ENCODE results near the gene FOXQ1.

FOXQ1 gene

GRCh38 chr6:1327630-1328029 lies 15.7 kb downstream of the FOXQ1 start:
- no peak for TF ChIP-seq CTCF (IDR thresholded peaks at IDR 0.05; ENCODE audit: low read depth, low read length, missing control alignments)
- no peak for DNase-seq (ENCODE audit: extremely low read depth, low read depth)
- H3K4me3 ChIP-seq (replicated peaks; ENCODE audit: low read depth, low read length), result no peak overlapping the region

GRCh38 chr6:1328129-1328800 lies 16.4 kb downstream of the FOXQ1 start:
- no peak for DNase-seq (ENCODE audit: extremely low read depth, low read depth)
- no peak overlapping the region for H3K4me3 ChIP-seq (replicated peaks; ENCODE audit: low read depth, low read length)
- no peak for TF ChIP-seq CTCF (IDR thresholded peaks at IDR 0.05; ENCODE audit: low read depth, low read length, missing control alignments)

- no peak for DNase-seq (ENCODE audit: extremely low read depth, low read depth)
- no peak overlapping the region for H3K4me3 ChIP-seq (replicated peaks; ENCODE audit: low read depth, low read length)
- TF ChIP-seq CTCF (IDR thresholded peaks at IDR 0.05; ENCODE audit: low read depth, low read length, missing control alignments), result no peak
Observed at GRCh38 chr6:1329708-1330107, 17.8 kb downstream of the FOXQ1 start.

- no peak for DNase-seq (ENCODE audit: extremely low read depth, low read depth)
Observed at GRCh38 chr6:1334684-1335083, 22.8 kb downstream of the FOXQ1 start.

GRCh38 chr6:1335367-1336037 lies 23.6 kb downstream of the FOXQ1 start:
- no peak for TF ChIP-seq CTCF (IDR thresholded peaks at IDR 0.05; ENCODE audit: low read depth, low read length, missing control alignments)
- no peak for DNase-seq (ENCODE audit: extremely low read depth, low read depth)
- H3K4me3 ChIP-seq (replicated peaks; ENCODE audit: low read depth, low read length), result no peak overlapping the region

More at GRCh38 chr6:1334684-1335083, 22.8 kb downstream of the FOXQ1 start:
- no peak for TF ChIP-seq CTCF (IDR thresholded peaks at IDR 0.05; ENCODE audit: low read depth, low read length, missing control alignments)
- H3K4me3 ChIP-seq (replicated peaks; ENCODE audit: low read depth, low read length), result no peak overlapping the region

- DNase-seq (ENCODE audit: extremely low read depth, low read depth), result no peak
- no peak overlapping the region for H3K4me3 ChIP-seq (replicated peaks; ENCODE audit: low read depth, low read length)
- TF ChIP-seq CTCF (IDR thresholded peaks at IDR 0.05; ENCODE audit: low read depth, low read length, missing control alignments), result peak; percentile 10
Observed at GRCh38 chr6:1336246-1336843, 24.4 kb downstream of the FOXQ1 start.

Measured in HFF-Myc (cell line).